ENCODE data around the gene DNAJC5. TPM values are rescaled to one million over a fixed set of nuclear protein-coding genes. Genes with fewer than 3 reads are reported as not detected.

Gene DNAJC5
- total RNA-seq, 2 donors from 2014 or later, result 44.4 to 66.6 TPM

DNA sequence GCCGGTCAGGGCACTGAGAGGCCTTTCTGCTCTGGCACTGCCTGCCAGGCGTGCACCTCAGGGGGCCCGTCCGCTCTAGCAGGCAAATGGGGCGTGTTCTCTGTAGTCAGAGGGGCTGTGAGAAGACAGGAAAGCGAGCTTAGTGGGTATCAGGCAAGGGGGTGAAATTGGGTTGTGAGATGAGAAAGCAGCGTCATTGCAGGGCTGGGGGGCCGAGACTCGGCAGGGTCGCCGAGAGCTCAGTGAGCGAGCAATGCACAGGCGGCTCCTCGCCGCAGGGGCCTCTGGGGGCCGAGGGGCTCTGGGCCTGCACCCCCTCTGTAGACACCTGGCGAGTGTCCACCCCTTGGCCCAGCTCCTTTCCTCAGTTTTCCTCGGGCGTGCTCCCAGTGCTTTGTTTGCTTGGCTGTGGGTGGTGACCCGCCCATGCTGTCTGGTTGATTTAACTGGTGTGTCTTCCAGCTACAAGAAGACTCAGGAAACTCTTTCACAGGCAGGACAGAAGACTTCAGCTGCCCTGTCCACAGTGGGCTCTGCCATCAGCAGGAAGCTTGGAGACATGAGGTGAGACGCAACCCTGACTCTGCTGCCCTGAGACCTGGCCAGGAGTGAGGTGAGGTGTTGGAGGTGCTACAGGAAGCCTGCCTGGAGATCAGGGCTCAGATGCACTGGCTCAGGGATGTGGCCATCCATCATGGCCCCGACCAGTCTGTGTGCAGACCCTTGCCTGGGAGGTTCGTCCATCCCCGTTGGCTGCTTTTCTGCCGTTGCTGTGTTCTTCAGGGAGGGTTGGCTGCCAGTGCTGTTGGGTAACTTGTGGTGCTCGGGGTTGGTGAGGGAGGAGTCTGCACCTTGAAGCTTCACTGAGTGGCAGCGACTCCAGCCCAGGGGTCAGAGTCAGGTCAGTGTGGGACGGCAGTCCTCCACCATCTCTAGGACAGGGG lies 12.4 kb upstream of the DNAJC5 start:
- WGBS, result 80% methylated on average over 28 of the region's 28 CpGs
- H3K27ac ChIP-seq, result peak overlapping the region; percentile 39 to 57
- no peak overlapping the region for H3K4me3 ChIP-seq
- H3K4me1 ChIP-seq (replicated peaks), result peaks cover 5% of the 10 kb centered on the region
- intact Hi-C loops (cut with DNase I), result no loop called here
- H3K36me3 ChIP-seq, result no peaks in the 10 kb centered on the region
- no peak for TF ChIP-seq POLR2A (IDR thresholded peaks at IDR 0.05)
- peak; percentile 23 for TF ChIP-seq POLR2AphosphoS5 (IDR thresholded peaks at IDR 0.05)
- no peak for DNase-seq (ENCODE audit: low spot score)
- H3K27me3 ChIP-seq (replicated peaks; ENCODE audit: insufficient read depth), result no peaks in the 10 kb centered on the region
- no peaks in the 10 kb centered on the region for H3K9me3 ChIP-seq

DNA sequence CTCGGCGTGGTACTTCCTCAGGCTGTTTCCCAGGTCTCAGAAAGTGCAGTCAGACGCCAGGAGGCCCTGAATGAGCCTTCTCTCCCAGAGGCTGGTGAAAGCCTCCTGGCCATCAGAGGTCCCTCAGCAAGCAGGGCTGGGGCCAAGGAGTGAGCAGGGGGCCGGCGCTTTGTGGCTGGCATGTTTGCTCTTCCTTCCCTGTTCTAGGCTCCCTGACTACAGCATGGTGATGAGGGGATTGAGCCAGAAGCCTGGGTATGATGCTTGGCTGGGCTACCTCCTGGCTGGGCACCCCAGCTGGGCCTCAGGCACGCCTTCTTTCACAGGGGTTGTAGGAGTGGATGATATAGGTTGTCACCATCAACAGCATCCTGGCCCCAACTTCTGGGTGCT lies 11.7 kb upstream of the DNAJC5 start:
- DNase-seq (ENCODE audit: low spot score), result no peak
- H3K27me3 ChIP-seq (replicated peaks; ENCODE audit: insufficient read depth), result no peaks in the 10 kb centered on the region
- peak overlapping the region; percentile 39 to 57 for H3K27ac ChIP-seq
- H3K36me3 ChIP-seq, result no peaks in the 10 kb centered on the region
- no peaks in the 10 kb centered on the region for H3K9me3 ChIP-seq
- H3K4me1 ChIP-seq (replicated peaks), result peaks cover 5% of the 10 kb centered on the region
- H3K4me3 ChIP-seq, result no peak overlapping the region
- WGBS, result 82% methylated on average over 6 of the region's 6 CpGs
- intact Hi-C loops (cut with DNase I), result no loop called here
- no peak for TF ChIP-seq POLR2A (IDR thresholded peaks at IDR 0.05)
- no peak for TF ChIP-seq POLR2AphosphoS5 (IDR thresholded peaks at IDR 0.05)
- TF ChIP-seq, protein P1, sequence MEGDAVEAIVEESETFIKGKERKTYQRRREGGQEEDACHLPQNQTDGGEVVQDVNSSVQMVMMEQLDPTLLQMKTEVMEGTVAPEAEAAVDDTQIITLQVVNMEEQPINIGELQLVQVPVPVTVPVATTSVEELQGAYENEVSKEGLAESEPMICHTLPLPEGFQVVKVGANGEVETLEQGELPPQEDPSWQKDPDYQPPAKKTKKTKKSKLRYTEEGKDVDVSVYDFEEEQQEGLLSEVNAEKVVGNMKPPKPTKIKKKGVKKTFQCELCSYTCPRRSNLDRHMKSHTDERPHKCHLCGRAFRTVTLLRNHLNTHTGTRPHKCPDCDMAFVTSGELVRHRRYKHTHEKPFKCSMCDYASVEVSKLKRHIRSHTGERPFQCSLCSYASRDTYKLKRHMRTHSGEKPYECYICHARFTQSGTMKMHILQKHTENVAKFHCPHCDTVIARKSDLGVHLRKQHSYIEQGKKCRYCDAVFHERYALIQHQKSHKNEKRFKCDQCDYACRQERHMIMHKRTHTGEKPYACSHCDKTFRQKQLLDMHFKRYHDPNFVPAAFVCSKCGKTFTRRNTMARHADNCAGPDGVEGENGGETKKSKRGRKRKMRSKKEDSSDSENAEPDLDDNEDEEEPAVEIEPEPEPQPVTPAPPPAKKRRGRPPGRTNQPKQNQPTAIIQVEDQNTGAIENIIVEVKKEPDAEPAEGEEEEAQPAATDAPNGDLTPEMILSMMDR (IDR thresholded peaks at IDR 0.05), result no peak

DNA sequence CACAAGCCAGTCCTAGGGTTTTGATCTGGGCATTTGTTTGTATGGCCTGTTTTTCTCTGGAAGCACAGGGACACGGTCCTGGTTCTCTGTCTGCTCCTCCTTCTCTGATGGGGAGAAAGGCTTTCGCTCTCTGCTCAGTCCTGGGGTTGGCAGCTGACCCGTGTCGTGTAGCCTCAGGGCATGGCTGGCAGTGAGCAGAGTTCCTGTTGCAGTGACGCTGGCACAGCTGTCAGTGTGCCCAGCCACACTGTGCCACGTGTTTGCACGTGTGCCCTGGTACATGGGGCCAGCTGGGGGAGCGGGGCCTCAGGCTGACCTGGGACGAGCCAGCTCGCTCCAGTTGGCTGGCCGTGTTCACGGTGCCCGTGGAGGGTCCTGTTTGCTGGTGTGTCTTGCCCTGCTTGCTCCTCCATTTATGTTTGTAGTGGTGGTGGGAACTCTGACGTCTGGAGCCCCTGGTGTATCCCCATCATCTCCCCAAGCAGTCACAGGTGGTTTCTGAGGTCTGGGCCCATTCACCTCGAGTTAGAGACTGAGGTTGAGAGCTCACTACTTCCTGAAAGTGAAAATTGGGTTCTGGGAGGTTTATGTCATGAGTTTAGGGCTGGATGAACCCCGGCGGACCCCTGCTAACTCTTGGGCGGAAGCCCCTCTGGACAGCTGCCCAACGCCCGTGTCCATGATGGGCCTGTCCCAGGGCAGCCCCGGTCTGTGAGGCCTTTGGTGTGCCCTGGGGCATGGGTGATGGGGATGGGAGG lies 10.2 kb upstream of the DNAJC5 start:
- peaks cover 14% of the 10 kb centered on the region for H3K4me1 ChIP-seq (replicated peaks)
- no peaks in the 10 kb centered on the region for H3K27me3 ChIP-seq (replicated peaks; ENCODE audit: insufficient read depth)
- TF ChIP-seq, protein P1 (IDR thresholded peaks at IDR 0.05), result no peak
- TF ChIP-seq POLR2AphosphoS5 (IDR thresholded peaks at IDR 0.05) (peak; percentile 57), POLR2A (IDR thresholded peaks at IDR 0.05) (no peak)
- H3K36me3 ChIP-seq, result no peaks in the 10 kb centered on the region
- 61% methylated on average over 21 of the region's 21 CpGs for WGBS
- DNase-seq (ENCODE audit: low spot score), result peak; percentile 58
- intact Hi-C loops (cut with DNase I), result no loop called here
- H3K27ac ChIP-seq, result peak overlapping the region; percentile 20 to 21
- H3K4me3 ChIP-seq, result no peak overlapping the region
- no peaks in the 10 kb centered on the region for H3K9me3 ChIP-seq

DNA sequence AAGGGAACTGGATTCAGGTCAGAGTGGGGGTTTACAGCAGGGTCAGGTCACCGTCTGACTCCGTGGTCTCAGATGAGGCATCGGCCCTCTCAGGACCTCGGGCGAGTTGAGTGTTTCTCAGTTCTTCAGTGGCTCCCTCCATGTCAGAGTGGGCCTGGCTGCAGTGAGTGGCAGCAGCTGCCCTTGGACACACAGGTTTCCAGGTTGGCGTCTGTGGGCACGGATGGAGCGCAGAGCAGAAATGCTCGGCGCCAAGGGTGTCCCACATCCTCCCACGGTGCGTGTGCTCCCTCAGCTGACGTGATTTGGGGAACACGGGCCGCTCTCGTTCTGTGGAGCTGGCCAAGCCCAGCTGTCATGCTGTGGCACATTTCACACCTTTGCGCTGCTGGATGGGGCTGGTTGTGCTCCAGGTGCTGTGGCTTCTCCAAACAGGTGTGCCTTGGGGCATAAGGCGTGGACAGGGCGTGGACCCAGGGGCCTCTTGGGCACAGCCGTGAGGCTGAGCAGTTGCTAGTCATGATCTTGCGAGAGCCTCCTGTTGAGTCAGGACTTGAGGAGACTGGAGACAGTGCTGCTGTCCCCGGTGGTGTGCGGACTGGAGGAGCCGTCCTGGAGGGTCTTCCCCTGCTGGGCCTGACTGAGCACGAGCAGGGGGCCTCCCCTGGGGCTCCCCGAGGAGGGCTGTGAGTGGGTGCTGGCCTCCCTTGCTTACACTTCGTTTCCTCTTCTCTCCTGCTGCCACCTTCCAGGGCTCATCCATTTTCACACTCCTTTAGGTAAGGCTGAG lies 9.5 kb upstream of the DNAJC5 start:
- Histone ChIP-seq H3K27me3 (replicated peaks; ENCODE audit: insufficient read depth) (no peaks in the 10 kb centered on the region), H3K9me3 (no peaks in the 10 kb centered on the region), H3K4me1 (replicated peaks) (peaks cover 14% of the 10 kb centered on the region), H3K4me3 (no peak overlapping the region), H3K36me3 (no peaks in the 10 kb centered on the region), H3K27ac (peak overlapping the region; percentile 20 to 21)
- DNase-seq (ENCODE audit: low spot score), result no peak
- intact Hi-C loops (cut with DNase I), result no loop called here
- 87% methylated on average over 27 of the region's 27 CpGs for WGBS
- no peak for TF ChIP-seq POLR2A (IDR thresholded peaks at IDR 0.05)
- TF ChIP-seq POLR2AphosphoS5 (IDR thresholded peaks at IDR 0.05), result no peak
- TF ChIP-seq, protein P1 (IDR thresholded peaks at IDR 0.05), result no peak

DNA sequence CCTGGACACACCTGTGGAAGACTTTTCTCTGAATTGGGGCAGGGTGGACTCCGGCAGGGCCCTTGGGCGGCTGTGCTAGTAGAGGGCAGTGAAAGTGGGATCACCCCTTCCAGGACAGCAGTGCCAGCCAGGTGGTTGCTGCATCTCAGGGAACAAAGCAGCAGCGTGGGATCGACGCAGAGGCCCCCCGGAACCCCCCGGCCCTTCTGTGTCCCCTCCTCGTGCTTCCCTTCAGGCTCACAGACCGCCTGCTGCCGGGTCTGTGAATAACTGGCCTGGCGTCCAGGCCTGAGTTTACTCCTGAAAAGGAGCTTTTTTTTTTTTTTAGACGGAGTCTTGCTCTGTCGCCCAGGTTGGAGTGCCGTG lies 8.9 kb upstream of the DNAJC5 start:
- DNase-seq (ENCODE audit: low spot score), result no peak
- 94% methylated on average over 14 of the region's 14 CpGs for WGBS
- intact Hi-C loops (cut with DNase I), result no loop called here
- H3K4me1 ChIP-seq (replicated peaks), result peaks cover 14% of the 10 kb centered on the region
- H3K9me3 ChIP-seq, result no peaks in the 10 kb centered on the region
- H3K27ac ChIP-seq, result no peak overlapping the region
- no peaks in the 10 kb centered on the region for H3K36me3 ChIP-seq
- H3K4me3 ChIP-seq, result no peak overlapping the region
- H3K27me3 ChIP-seq (replicated peaks; ENCODE audit: insufficient read depth), result no peaks in the 10 kb centered on the region
- TF ChIP-seq POLR2AphosphoS5 (IDR thresholded peaks at IDR 0.05) (no peak), POLR2A (IDR thresholded peaks at IDR 0.05) (no peak)
- TF ChIP-seq, protein P1 (IDR thresholded peaks at IDR 0.05), result no peak

All from prostate gland (tissue), 2 donors.